ENCODE results near the gene WNK3.

GRCh38 chrX:54194982-54195588, 162.8 kb downstream of the WNK3 start:
- TF ChIP-seq CTCF (IDR thresholded peaks at IDR 0.05): no peak
- no peak for TF ChIP-seq RAD21 (conservative IDR thresholded peaks at IDR 0.05 in 1 of 2, IDR thresholded peaks at IDR 0.05 in 1 of 2)

Data from A549 (cell line).